HepG2 (cell line): ENCODE measurements around the gene TGM5. TPM values are rescaled to one million over a fixed set of nuclear protein-coding genes. Genes with fewer than 3 reads are reported as not detected.

Source experiments
- ATAC-seq: fragments of 200-7000 bp; cut with Tn5 transposase; 3 replicates; pipeline ENCODE4 v1.9.1; 2020; ENCODE audit warnings: mild to moderate bottlenecking, moderate library complexity
- BruUV-seq: library from RNA; stranded (reverse); fragments of 400-500 nt; replicated peaks from 2 replicates; lab custom pipeline; 2021; lab: Mats Ljungman, UMichigan
- CTCF ChIA-PET: fragments of 300-600 bp; formaldehyde crosslinking; extraction: SDS; loops from one replicate; lab custom pipeline; 2021; ENCODE audit warnings: low total read pairs, inconsistent platforms, low intra/inter-chr PET ratio; lab: Yijun Ruan, JAX
- POLR2A ChIA-PET: fragments of 350-600 bp; sonication (Branson Sonifier 250); formaldehyde crosslinking; loops from one replicate; lab custom pipeline; 2020; ENCODE audit warnings: antibody characterized with exemption, inconsistent platforms; lab: Yijun Ruan, JAX
- DNase-seq: peaks from one replicate; pipeline ENCODE4 v3.0.0-alpha.2; 2015; ENCODE audit warnings: low spot score
- FAIRE-seq: peaks from 3 replicates; lab custom pipeline; 2011; peaks lifted over from hg19 to GRCh38; lab: Jason Lieb, UNC
- H2AFZ ChIP-seq: one replicate; pipeline ENCODE4 v1.6.1; 2011; ENCODE audit warnings: low read length, inconsistent platforms
- H3K27ac ChIP-seq: fragments of 300-600 bp; 3 replicates; pipeline ENCODE4 v1.8.0; 2011; ENCODE audit warnings: mixed run types, mild to moderate bottlenecking, mixed read lengths, low read length, inconsistent platforms; ENCODE audit not compliant: insufficient read depth; ENCODE audit errors: extremely low read length
- H3K27me3 ChIP-seq, 2 experiments: fragments of 200-600 bp in 1 of 2; 2 replicates in 1 of 2; 3 replicates in 1 of 2; pipeline versions ENCODE4 v1.6.0 to v1.8.0; 2011; ENCODE audit warnings: low read length in 2 of 2, mild to moderate bottlenecking in 2 of 2, moderate library complexity in 2 of 2, inconsistent platforms in 1 of 2; ENCODE audit not compliant: insufficient read depth in 2 of 2, control insufficient read depth in 1 of 2
- H3K36me3 ChIP-seq, 2 experiments: fragments of 200-600 bp in 1 of 2; replicated peaks in 1 of 2; 2 replicates in 1 of 2; 3 replicates in 1 of 2; pipeline versions ENCODE4 v1.5.1 to v1.8.0; 2011; ENCODE audit warnings: low read length in 2 of 2, inconsistent platforms in 1 of 2; ENCODE audit not compliant: insufficient read depth in 2 of 2, control insufficient read depth in 1 of 2
- H3K4me1 ChIP-seq: 2 replicates; pipeline ENCODE4 v1.5.1; 2012; ENCODE audit warnings: low read length, inconsistent platforms; ENCODE audit not compliant: insufficient read depth
- H3K4me2 ChIP-seq: 2 replicates; pipeline ENCODE4 v1.6.0; 2011; ENCODE audit warnings: low read depth, low read length, inconsistent platforms
- H3K4me3 ChIP-seq, 3 experiments: fragments of 200-600 bp in 1 of 3; sonication (generic), shearing (Covaris generic) in 1 of 3; replicated peaks in 1 of 3; 2 replicates each; pipeline ENCODE4 v1.5.1; 2011 to 2016; ENCODE audit warnings: low read length in 3 of 3, inconsistent platforms in 2 of 3, low read depth in 2 of 3, mild to moderate bottlenecking in 2 of 3, control low read depth in 1 of 3, mixed read lengths in 1 of 3; ENCODE audit not compliant: insufficient read depth in 1 of 3
- H3K79me2 ChIP-seq: one replicate; pipeline ENCODE4 v1.6.1; 2011; ENCODE audit warnings: low read length, inconsistent platforms; ENCODE audit not compliant: insufficient read depth
- H3K9ac ChIP-seq: 2 replicates; pipeline ENCODE4 v1.6.0; 2011; ENCODE audit warnings: mild to moderate bottlenecking, low read depth, low read length, inconsistent platforms; ENCODE audit not compliant: insufficient read depth
- H3K9me3 ChIP-seq: 2 replicates; pipeline ENCODE4 v1.5.1; 2012; ENCODE audit warnings: mild to moderate bottlenecking, low read length
- H4K20me1 ChIP-seq: 2 replicates; pipeline ENCODE4 v1.6.0; 2011; ENCODE audit warnings: inconsistent platforms, mild to moderate bottlenecking, low read length, moderate library complexity; ENCODE audit not compliant: insufficient read depth
- CEBPB ChIP-seq: IDR thresholded peaks from 2 replicates; pipeline ENCODE4 v1.6.1; 2011; ENCODE audit warnings: low read depth, low read length, improper control_type of control experiment, borderline replicate concordance
- SRSF9 ChIP-seq: fragments of 200-400 bp; formaldehyde crosslinking; IDR thresholded peaks from 2 replicates; pipeline ENCODE4 v1.6.1; 2018; ENCODE audit warnings: borderline replicate concordance, mild to moderate bottlenecking, low read depth, low read length; ENCODE audit not compliant: insufficient read depth, poor library complexity, severe bottlenecking
- WGBS: methylation state at CpG from one replicate; pipeline ENCODE4 v1.1.6; 2017; ENCODE audit warnings: low lambda C conversion rate; 5-methylcytosine and 5-hydroxymethylcytosine counted together
- in situ Hi-C: cut with HindIII; loops from 2 replicates; pipeline ENCODE4 v1.10.0; 2017; ENCODE audit warnings: low pct_unique_long_range_greater_than_20kb; ENCODE audit not compliant: extremely low pct_ligation_motif_present
- intact Hi-C: fragments of 100-400 bp; cut with micrococcal nuclease; formaldehyde crosslinking; loops from one replicate; pipeline ENCODE4 v1.10.0; 2022; ENCODE audit not compliant: unreplicated experiment
- polyA plus RNA-seq, 8 experiments: library from polyadenylated mRNA; depleted of rRNA in 3 of 8; stranded (reverse) in 7 of 8; unstranded in 1 of 8; fragments of >200 nt; fragmentation: Illumina TruSeq in 4 of 8; extraction: Trizol in 4 of 8; gene quantifications; 2 replicates each; pipeline versions ENCODE4 v1.2.1 to v1.2.3, GENCODE V29; 2011 to 2016; ENCODE audit warnings: low read depth in 4 of 8, missing spikeins in 1 of 8, mixed read lengths in 1 of 8; ENCODE audit not compliant: insufficient read depth in 1 of 8
- total RNA-seq, 5 experiments: library from RNA; depleted of rRNA; stranded (reverse); fragments of >200 nt; fragmentation: Illumina TruSeq; extraction: Trizol; gene quantifications; 2 replicates each; pipeline ENCODE4 v1.2.3, GENCODE V29; 2016; ENCODE audit warnings: low read depth in 1 of 5
- TF ChIP-seq, protein P1 (sequence below): sonication (generic); formaldehyde crosslinking; IDR thresholded peaks from 2 replicates; pipeline ENCODE4 v1.5.0; 2020; ENCODE audit warnings: missing genetic modification reagents
- TF ChIP-seq, protein P2 (sequence below): sonication (generic); formaldehyde crosslinking; IDR thresholded peaks from 2 replicates; pipeline ENCODE4 v1.4.0; 2020; ENCODE audit warnings: low read depth, mild to moderate bottlenecking, missing genetic modification reagents
- TF ChIP-seq, protein P3 (sequence below): sonication (generic); formaldehyde crosslinking; IDR thresholded peaks from 2 replicates; pipeline ENCODE4 v1.9.0; 2021; ENCODE audit warnings: missing genetic modification reagents, borderline replicate concordance

TGM5 gene
- total and polyA plus RNA-seq, 2 of the 13 experiments (the other 11 are each of a cell fraction or from before 2014, with no cell fraction given) = 0.18 to 0.65 TPM

DNA sequence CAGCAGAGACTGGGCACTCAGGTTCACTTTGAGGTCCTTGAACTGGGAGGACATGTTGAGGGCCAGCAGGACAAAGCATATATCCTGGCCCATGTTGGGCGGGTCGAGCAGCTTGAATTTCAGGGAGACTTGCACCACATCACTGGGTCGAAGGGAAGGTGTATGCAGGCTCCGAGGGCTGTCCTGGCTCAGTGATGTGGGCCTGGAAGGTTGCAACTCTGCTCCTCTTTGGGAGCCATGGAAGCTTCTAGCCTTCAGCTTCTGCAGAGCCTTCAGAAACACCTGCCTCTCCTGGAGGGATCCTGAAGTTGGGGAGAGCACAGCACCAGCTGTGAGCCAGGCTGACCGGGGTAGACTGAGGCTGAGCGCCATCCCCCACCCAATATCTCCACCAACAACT is 31.2 kb downstream of the TGM5 start (continued):
- TF ChIP-seq, protein P1, sequence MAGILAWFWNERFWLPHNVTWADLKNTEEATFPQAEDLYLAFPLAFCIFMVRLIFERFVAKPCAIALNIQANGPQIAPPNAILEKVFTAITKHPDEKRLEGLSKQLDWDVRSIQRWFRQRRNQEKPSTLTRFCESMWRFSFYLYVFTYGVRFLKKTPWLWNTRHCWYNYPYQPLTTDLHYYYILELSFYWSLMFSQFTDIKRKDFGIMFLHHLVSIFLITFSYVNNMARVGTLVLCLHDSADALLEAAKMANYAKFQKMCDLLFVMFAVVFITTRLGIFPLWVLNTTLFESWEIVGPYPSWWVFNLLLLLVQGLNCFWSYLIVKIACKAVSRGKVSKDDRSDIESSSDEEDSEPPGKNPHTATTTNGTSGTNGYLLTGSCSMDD (CRISPR knock-in tag) = no peak
- no peak for TF ChIP-seq SRSF9
- TF ChIP-seq, protein P2, sequence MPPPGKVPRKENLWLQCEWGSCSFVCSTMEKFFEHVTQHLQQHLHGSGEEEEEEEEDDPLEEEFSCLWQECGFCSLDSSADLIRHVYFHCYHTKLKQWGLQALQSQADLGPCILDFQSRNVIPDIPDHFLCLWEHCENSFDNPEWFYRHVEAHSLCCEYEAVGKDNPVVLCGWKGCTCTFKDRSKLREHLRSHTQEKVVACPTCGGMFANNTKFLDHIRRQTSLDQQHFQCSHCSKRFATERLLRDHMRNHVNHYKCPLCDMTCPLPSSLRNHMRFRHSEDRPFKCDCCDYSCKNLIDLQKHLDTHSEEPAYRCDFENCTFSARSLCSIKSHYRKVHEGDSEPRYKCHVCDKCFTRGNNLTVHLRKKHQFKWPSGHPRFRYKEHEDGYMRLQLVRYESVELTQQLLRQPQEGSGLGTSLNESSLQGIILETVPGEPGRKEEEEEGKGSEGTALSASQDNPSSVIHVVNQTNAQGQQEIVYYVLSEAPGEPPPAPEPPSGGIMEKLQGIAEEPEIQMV (CRISPR knock-in tag) = no peak
- TF ChIP-seq, all 625 proteins: peak for 0

DNA sequence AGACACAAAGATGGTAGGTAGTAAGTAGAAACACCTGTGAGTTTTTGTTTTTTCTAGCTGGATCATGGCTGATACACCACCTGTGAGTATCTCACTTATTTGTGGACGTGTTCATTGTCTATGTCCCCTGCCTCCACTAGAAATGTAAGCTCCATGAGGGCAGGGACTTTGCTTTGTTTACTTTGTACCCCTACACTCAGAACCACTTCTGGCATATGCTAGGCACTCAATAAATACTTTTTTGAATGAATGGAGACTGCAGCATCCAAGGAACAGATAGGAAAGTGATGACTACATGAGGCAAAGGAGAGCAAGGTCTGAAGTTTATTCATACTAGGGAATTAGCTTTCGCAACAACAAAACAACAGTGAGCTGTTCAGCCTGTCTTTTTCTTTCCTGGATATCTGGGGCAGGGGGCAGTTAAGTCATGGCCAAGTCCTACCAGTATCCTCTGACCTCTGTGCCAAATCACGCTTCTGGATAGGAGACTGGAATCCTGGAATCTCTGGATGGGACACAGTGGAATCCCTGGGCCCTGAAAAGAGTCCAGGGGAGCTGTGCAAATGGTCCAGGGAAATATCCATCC is 34.3 kb downstream of the TGM5 start:
- H3K4me3 ChIP-seq = no peak overlapping the region
- H3K9ac ChIP-seq = no peak overlapping the region
- DNase-seq (no peak), ATAC-seq (no peak; the same call in 2 of the 3 replicates), FAIRE-seq (no peak)
- no TSS peak for BruUV-seq
- TF ChIP-seq, protein P3, sequence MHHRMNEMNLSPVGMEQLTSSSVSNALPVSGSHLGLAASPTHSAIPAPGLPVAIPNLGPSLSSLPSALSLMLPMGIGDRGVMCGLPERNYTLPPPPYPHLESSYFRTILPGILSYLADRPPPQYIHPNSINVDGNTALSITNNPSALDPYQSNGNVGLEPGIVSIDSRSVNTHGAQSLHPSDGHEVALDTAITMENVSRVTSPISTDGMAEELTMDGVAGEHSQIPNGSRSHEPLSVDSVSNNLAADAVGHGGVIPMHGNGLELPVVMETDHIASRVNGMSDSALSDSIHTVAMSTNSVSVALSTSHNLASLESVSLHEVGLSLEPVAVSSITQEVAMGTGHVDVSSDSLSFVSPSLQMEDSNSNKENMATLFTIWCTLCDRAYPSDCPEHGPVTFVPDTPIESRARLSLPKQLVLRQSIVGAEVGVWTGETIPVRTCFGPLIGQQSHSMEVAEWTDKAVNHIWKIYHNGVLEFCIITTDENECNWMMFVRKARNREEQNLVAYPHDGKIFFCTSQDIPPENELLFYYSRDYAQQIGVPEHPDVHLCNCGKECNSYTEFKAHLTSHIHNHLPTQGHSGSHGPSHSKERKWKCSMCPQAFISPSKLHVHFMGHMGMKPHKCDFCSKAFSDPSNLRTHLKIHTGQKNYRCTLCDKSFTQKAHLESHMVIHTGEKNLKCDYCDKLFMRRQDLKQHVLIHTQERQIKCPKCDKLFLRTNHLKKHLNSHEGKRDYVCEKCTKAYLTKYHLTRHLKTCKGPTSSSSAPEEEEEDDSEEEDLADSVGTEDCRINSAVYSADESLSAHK = no peak
- peak; percentile 37; the same call in 1 of the 2 replicates for TF ChIP-seq CEBPB
- H3K4me2 ChIP-seq = no peak overlapping the region
- ChIA-PET POLR2A (no interaction called here), CTCF (no interaction called here)
- 10% methylated on average over 3 of the region's 3 CpGs for WGBS
- H3K4me1 ChIP-seq = peaks cover 8% of the 10 kb centered on the region; the same call in 1 of the 2 replicates
- H3K79me2 ChIP-seq = no peaks in the 10 kb centered on the region
- no peaks in the 10 kb centered on the region for H3K9me3 ChIP-seq
- no peak overlapping the region for H3K27ac ChIP-seq
- in situ Hi-C loops (loop anchor here (10.0 kb wide), 1 partner anchor 52 kb away; no protein-coding TSS in a partner anchor), intact Hi-C loops (no loop called here)
- no peaks in the 10 kb centered on the region for H3K36me3 ChIP-seq
- no peaks in the 10 kb centered on the region for H4K20me1 ChIP-seq
- H2AFZ ChIP-seq = no peak overlapping the region
- peaks cover 1 to 27% of the 10 kb centered on the region in 2 experiments; a peak in 3 of 5 replicates for H3K27me3 ChIP-seq
